Measurements from ENCODE around the gene SCO2. TPM values are rescaled to one million over a fixed set of nuclear protein-coding genes. Genes with fewer than 3 reads are reported as not detected.

Gene SCO2
- total and polyA plus RNA-seq, 2 of the 13 experiments (the other 11 are each of a cell fraction or from before 2014, with no cell fraction given) = 0.32 to 3.7 TPM

DNA sequence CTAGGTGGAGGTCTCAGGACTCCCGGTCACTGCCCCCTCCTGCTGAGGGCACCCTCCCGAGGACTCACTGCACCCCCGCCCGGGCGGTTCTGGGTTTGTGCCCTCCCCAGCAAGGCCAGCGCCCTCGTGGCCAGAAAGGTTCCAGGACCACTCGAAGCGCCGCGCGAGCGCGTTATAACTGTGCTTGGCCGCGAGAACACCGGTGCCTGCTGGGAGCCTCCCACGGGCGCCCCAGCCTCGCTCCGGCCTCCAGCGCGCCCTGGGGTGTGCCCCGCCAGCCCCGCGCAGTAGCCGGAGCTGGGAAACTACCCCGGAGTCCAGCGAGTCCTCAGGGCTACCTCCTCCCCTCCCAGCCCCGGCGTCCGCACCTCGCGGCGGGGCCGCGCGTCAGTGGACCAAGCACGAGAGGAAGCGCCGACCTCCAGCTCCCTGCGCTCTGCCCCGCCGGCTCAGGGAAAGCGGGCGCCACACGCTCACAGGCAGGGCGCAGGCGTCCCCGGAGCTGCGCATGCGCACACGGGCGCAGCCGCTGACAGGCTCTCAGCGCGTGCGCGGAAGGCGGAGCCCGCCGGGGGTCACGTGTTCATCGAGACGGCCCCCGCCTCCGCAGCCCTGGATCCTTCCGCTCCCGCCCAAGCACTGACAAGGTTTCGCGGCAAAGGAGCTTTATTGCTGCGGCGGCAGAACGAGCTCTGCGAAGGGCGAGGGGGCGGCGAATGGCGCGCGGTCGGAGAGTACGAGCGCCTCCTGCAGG lies at the start of gene SCO2 (continued):
- TF ChIP-seq, protein P1, sequence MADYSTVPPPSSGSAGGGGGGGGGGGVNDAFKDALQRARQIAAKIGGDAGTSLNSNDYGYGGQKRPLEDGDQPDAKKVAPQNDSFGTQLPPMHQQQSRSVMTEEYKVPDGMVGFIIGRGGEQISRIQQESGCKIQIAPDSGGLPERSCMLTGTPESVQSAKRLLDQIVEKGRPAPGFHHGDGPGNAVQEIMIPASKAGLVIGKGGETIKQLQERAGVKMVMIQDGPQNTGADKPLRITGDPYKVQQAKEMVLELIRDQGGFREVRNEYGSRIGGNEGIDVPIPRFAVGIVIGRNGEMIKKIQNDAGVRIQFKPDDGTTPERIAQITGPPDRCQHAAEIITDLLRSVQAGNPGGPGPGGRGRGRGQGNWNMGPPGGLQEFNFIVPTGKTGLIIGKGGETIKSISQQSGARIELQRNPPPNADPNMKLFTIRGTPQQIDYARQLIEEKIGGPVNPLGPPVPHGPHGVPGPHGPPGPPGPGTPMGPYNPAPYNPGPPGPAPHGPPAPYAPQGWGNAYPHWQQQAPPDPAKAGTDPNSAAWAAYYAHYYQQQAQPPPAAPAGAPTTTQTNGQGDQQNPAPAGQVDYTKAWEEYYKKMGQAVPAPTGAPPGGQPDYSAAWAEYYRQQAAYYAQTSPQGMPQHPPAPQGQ (CRISPR knock-in tag; IDR thresholded peaks at IDR 0.05; ENCODE audit: borderline replicate concordance) = no peak
- TF ChIP-seq, protein P2, sequence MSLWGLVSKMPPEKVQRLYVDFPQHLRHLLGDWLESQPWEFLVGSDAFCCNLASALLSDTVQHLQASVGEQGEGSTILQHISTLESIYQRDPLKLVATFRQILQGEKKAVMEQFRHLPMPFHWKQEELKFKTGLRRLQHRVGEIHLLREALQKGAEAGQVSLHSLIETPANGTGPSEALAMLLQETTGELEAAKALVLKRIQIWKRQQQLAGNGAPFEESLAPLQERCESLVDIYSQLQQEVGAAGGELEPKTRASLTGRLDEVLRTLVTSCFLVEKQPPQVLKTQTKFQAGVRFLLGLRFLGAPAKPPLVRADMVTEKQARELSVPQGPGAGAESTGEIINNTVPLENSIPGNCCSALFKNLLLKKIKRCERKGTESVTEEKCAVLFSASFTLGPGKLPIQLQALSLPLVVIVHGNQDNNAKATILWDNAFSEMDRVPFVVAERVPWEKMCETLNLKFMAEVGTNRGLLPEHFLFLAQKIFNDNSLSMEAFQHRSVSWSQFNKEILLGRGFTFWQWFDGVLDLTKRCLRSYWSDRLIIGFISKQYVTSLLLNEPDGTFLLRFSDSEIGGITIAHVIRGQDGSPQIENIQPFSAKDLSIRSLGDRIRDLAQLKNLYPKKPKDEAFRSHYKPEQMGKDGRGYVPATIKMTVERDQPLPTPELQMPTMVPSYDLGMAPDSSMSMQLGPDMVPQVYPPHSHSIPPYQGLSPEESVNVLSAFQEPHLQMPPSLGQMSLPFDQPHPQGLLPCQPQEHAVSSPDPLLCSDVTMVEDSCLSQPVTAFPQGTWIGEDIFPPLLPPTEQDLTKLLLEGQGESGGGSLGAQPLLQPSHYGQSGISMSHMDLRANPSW (CRISPR knock-in tag; IDR thresholded peaks at IDR 0.05; ENCODE audit: borderline replicate concordance) = peak; percentile 80; the same call in 1 of the 2 replicates
- TF ChIP-seq NFIC (IDR thresholded peaks at IDR 0.05; ENCODE audit: low read length) (no peak), ZNF333 (CRISPR knock-in tag; IDR thresholded peaks at IDR 0.05; ENCODE audit: borderline replicate concordance) (no peak; the same call in 1 of the 2 replicates), KLF6 (CRISPR knock-in tag; IDR thresholded peaks at IDR 0.05) (peak; percentile 61), PCBP1 (IDR thresholded peaks at IDR 0.05; ENCODE audit: borderline replicate concordance, low read depth, low read length) (peak; percentile 37; the same call in 1 of the 2 replicates), GABPA (IDR thresholded peaks at IDR 0.05; ENCODE audit: low read depth, low read length) (no peak), GABPA (CRISPR knock-in tag; IDR thresholded peaks at IDR 0.05; ENCODE audit: low read depth) (peak; percentile 26; the same call in 1 of the 2 replicates), KMT2A (CRISPR knock-in tag; IDR thresholded peaks at IDR 0.05) (peak; percentile 49; the same call in 1 of the 2 replicates), ZNF451 (CRISPR knock-in tag; IDR thresholded peaks at IDR 0.05) (0 out of 2 replicates have a peak, but pooled peaks have one; percentile 71), MAFG (CRISPR knock-in tag; IDR thresholded peaks at IDR 0.05) (0 out of 2 replicates have a peak, but pooled peaks have one; percentile 46)
- TF ChIP-seq, protein P3, sequence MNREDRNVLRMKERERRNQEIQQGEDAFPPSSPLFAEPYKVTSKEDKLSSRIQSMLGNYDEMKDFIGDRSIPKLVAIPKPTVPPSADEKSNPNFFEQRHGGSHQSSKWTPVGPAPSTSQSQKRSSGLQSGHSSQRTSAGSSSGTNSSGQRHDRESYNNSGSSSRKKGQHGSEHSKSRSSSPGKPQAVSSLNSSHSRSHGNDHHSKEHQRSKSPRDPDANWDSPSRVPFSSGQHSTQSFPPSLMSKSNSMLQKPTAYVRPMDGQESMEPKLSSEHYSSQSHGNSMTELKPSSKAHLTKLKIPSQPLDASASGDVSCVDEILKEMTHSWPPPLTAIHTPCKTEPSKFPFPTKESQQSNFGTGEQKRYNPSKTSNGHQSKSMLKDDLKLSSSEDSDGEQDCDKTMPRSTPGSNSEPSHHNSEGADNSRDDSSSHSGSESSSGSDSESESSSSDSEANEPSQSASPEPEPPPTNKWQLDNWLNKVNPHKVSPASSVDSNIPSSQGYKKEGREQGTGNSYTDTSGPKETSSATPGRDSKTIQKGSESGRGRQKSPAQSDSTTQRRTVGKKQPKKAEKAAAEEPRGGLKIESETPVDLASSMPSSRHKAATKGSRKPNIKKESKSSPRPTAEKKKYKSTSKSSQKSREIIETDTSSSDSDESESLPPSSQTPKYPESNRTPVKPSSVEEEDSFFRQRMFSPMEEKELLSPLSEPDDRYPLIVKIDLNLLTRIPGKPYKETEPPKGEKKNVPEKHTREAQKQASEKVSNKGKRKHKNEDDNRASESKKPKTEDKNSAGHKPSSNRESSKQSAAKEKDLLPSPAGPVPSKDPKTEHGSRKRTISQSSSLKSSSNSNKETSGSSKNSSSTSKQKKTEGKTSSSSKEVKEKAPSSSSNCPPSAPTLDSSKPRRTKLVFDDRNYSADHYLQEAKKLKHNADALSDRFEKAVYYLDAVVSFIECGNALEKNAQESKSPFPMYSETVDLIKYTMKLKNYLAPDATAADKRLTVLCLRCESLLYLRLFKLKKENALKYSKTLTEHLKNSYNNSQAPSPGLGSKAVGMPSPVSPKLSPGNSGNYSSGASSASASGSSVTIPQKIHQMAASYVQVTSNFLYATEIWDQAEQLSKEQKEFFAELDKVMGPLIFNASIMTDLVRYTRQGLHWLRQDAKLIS (CRISPR knock-in tag; IDR thresholded peaks at IDR 0.05) = 0 out of 2 replicates have a peak, but pooled peaks have one; percentile 9
- TF ChIP-seq, protein P4, sequence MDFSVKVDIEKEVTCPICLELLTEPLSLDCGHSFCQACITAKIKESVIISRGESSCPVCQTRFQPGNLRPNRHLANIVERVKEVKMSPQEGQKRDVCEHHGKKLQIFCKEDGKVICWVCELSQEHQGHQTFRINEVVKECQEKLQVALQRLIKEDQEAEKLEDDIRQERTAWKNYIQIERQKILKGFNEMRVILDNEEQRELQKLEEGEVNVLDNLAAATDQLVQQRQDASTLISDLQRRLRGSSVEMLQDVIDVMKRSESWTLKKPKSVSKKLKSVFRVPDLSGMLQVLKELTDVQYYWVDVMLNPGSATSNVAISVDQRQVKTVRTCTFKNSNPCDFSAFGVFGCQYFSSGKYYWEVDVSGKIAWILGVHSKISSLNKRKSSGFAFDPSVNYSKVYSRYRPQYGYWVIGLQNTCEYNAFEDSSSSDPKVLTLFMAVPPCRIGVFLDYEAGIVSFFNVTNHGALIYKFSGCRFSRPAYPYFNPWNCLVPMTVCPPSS (IDR thresholded peaks at IDR 0.05) = no peak
- TF ChIP-seq, protein P5, sequence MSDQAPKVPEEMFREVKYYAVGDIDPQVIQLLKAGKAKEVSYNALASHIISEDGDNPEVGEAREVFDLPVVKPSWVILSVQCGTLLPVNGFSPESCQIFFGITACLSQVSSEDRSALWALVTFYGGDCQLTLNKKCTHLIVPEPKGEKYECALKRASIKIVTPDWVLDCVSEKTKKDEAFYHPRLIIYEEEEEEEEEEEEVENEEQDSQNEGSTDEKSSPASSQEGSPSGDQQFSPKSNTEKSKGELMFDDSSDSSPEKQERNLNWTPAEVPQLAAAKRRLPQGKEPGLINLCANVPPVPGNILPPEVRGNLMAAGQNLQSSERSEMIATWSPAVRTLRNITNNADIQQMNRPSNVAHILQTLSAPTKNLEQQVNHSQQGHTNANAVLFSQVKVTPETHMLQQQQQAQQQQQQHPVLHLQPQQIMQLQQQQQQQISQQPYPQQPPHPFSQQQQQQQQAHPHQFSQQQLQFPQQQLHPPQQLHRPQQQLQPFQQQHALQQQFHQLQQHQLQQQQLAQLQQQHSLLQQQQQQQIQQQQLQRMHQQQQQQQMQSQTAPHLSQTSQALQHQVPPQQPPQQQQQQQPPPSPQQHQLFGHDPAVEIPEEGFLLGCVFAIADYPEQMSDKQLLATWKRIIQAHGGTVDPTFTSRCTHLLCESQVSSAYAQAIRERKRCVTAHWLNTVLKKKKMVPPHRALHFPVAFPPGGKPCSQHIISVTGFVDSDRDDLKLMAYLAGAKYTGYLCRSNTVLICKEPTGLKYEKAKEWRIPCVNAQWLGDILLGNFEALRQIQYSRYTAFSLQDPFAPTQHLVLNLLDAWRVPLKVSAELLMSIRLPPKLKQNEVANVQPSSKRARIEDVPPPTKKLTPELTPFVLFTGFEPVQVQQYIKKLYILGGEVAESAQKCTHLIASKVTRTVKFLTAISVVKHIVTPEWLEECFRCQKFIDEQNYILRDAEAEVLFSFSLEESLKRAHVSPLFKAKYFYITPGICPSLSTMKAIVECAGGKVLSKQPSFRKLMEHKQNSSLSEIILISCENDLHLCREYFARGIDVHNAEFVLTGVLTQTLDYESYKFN (CRISPR knock-in tag; conservative IDR thresholded peaks at IDR 0.05) = peak; percentile 6

All from HepG2 (cell line).